Large intestine (tissue), 3 donors: ENCODE data around the gene TCF19. TPM values are rescaled to one million over a fixed set of nuclear protein-coding genes. Genes with fewer than 3 reads are reported as not detected.
A peak's percentile ranks its signal among the peaks of the same experiment; 100 is the strongest.

ENCODE experiments used
- DNase-seq, 2 donors: peaks; one replicate each; pipeline versions ENCODE4 v3.0.0 to v3.0.0-alpha.2; 2013
- H3K27ac ChIP-seq: one replicate; pipeline ENCODE4 v1.5.1; 2013; ENCODE audit warnings: low read length
- H3K27me3 ChIP-seq: 2 replicates; pipeline ENCODE4 v1.6.1; 2013; ENCODE audit warnings: low read length; ENCODE audit not compliant: control insufficient read depth, insufficient read depth
- H3K36me3 ChIP-seq: 2 replicates; pipeline ENCODE4 v1.6.1; 2013; ENCODE audit warnings: low read length; ENCODE audit not compliant: control insufficient read depth, insufficient read depth
- H3K4me1 ChIP-seq: one replicate; pipeline ENCODE4 v1.6.1; 2013; ENCODE audit warnings: low read length; ENCODE audit not compliant: control insufficient read depth, insufficient read depth
- H3K4me3 ChIP-seq: one replicate; pipeline ENCODE4 v1.5.1; 2013; ENCODE audit warnings: low read length
- H3K9me3 ChIP-seq: one replicate; pipeline ENCODE4 v1.6.1; 2013; ENCODE audit warnings: mild to moderate bottlenecking, low read depth, low read length, moderate library complexity; ENCODE audit not compliant: control insufficient read depth
- WGBS: methylation state at CpG from one replicate; pipeline ENCODE4 v1.1.5; 2013; ENCODE audit warnings: low lambda C conversion rate; ENCODE audit not compliant: insufficient coverage; 5-methylcytosine and 5-hydroxymethylcytosine counted together
- polyA plus RNA-seq: library from polyadenylated mRNA; unstranded; fragments of 120-200 nt; gene quantifications from one replicate; pipeline ENCODE4 v1.2.1, GENCODE V29; 2013

TCF19 gene
- polyA plus RNA-seq, 1 donor: 9.1 TPM

DNA sequence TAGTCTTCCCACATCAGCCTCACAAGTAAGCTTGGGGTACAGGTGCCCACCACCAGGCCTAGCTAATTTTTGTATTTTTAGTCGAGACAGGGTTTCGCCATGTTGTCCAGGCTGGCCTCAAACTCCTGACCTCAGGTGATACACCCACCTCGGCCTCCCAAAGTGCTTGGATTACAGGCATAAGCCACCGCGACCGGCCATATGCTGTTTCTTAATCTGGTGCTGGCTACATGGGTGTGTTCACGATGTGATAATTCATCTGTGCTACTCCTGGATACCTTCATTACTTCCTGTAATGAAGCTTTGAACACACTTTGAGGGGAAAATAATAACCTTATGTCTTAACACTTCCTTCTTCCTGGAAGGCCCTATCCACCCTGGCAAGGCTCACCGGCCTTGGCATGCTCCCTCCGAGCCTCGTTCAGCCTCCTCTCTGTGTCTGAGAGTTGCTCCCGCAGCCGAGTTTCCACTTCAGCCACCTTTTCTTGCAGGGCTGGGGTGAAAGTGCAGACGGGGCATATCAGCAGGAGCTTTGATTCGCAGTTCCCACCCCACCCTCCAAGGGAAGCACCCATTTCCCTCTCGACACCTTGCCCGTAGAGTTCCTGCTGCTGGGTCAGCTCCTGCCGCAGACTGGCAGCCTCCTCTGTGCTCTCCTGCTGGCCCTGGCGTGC is 14.0 kb upstream of the TCF19 start:
- Histone ChIP-seq H3K9me3 (no peaks in the 10 kb centered on the region), H3K4me3 (no peak overlapping the region)

DNA sequence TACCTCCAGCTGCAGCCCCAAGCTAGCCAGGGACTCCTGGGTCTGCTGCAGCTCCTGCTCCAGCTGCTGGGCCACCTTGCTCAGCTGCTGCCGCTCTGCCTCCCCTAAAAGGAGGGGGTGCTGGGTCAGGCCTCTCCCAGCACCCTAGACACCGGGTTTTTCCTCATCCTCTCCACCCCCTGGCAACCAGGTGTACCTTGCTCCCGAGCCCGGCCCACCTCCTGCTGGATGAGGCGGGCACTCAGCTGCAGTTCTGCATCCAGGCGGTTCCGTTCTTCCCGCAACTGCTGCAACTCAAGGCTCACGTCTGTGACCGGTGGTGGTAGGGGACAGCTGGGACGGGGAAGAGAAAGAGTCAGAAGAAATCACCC is 13.4 kb upstream of the TCF19 start:
- H3K27me3 ChIP-seq: no peaks in the 10 kb centered on the region
- H3K9me3 ChIP-seq: no peaks in the 10 kb centered on the region
- H3K27ac ChIP-seq: no peak overlapping the region
- no CpG with 5 or more reads among the region's 11 CpGs for WGBS
- no peak for DNase-seq
- H3K36me3 ChIP-seq: peaks cover 26% of the 10 kb centered on the region
- no peaks in the 10 kb centered on the region for H3K4me1 ChIP-seq
- no peak overlapping the region for H3K4me3 ChIP-seq

More for the DNA sequence above, 14.0 kb upstream of the TCF19 start:
- no CpG with 5 or more reads among the region's 18 CpGs for WGBS
- Histone ChIP-seq H3K4me1 (no peaks in the 10 kb centered on the region), H3K27ac (no peak overlapping the region), H3K36me3 (peaks cover 26% of the 10 kb centered on the region), H3K27me3 (no peaks in the 10 kb centered on the region)
- peak in 1 of 2 donors; percentile 62 for DNase-seq

DNA sequence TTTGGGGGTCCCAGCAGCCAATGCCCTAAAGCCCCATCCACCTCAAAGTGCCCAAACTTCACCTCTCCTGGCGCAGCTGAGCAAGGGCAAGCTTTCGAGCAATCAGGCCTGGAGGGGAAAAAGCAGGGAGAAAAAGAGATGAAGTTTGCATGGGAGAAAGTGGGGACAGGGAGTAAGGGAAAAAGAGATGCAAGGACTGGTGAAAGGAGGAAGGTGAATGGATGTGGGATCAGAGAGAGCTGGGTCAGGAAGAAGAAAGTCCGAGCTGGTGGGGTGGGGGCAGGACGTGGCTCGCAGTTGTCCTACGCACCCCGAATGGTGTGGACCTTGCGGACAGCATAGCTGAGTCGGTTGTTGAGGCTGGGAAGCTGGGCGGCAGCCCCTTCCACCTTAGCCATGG is 13.0 kb upstream of the TCF19 start:
- 100% methylated on average over 1 of the region's 10 CpGs for WGBS
- Histone ChIP-seq H3K27ac (no peak overlapping the region), H3K36me3 (peaks cover 28% of the 10 kb centered on the region), H3K4me3 (no peak overlapping the region), H3K27me3 (no peaks in the 10 kb centered on the region), H3K4me1 (no peaks in the 10 kb centered on the region), H3K9me3 (no peaks in the 10 kb centered on the region)
- no peak for DNase-seq

DNA sequence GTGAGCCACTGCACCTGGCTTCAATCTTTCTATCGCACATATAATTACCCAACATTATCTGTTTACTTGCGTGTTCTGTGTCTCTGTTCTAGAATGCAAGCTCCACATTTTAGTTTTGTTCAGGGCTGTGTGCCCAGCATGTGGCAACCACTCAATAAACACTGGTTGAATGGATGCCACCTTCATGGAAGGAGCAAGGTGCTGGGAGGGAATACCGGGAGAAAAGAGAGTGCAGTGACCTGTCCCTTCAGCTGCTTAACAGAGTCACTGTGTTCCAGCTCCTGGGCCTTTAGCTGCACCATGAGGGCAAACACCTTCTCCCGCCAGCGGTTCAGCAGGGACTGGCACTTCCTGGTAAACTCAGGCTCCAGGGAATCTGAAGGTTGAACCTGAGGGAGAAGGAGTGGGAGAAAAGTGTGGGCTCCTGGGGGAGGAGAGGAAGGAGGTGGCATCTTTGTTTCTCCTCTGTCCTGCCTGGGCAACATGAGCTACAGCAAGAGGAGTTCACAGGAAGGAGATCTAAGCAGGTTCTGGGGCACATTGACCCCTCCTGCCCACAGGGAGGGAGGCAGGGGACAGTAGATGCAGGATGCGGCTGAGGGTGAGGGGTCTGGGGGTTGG is 8.5 kb upstream of the TCF19 start:
- no peak overlapping the region for H3K4me3 ChIP-seq
- H3K27ac ChIP-seq: no peak overlapping the region
- H3K27me3 ChIP-seq: no peaks in the 10 kb centered on the region
- no peak for DNase-seq
- H3K4me1 ChIP-seq: no peaks in the 10 kb centered on the region
- 80% methylated on average over 2 of the region's 6 CpGs for WGBS
- peaks cover 22% of the 10 kb centered on the region for H3K36me3 ChIP-seq
- H3K9me3 ChIP-seq: no peaks in the 10 kb centered on the region

DNA sequence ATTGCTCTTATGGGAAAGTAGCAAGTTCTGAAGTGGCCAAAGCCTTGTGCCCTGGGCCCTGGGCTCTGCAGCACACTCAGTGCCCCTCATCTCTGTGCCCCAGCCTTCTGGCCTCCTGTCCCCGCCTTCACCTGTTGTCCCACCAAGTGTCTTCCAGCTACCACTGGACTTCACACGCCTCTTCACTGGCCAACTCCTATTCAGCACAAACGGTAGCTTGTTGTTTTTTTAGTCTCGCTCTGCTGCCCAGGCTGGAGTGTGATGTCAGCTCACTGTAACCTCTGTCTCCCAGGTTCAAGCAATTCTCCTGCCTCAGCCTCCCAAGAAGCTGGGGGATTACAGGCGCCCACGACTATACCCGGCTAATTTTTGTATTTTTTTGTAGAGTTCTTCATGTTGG is 5.6 kb upstream of the TCF19 start:
- no peak for DNase-seq
- Histone ChIP-seq H3K4me1 (peaks cover 5% of the 10 kb centered on the region), H3K9me3 (no peaks in the 10 kb centered on the region), H3K27me3 (no peaks in the 10 kb centered on the region), H3K4me3 (no peak overlapping the region), H3K27ac (no peak overlapping the region), H3K36me3 (peaks cover 23% of the 10 kb centered on the region)
- WGBS: no CpG with 5 or more reads among the region's 7 CpGs

DNA sequence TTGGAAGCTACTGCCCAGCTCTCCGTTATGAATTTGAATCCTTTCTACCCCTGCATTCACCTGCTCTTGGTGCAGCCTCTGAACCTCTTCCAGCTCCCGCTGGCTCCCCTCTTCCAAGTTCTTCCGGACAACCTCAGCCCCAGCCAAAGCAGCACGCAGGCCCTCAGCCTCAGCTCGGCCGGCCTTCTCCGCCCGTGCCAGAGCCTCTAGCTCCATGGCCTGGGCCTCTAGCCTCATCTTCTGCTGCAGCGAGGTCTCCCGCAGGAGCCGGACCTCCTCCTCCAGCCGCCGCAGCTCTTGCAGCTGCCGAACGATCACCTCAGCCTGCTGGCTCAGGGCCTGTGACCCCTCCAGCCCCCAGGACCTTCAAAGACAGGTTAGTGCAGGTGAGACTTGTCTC is 4.0 kb upstream of the TCF19 start:
- Histone ChIP-seq H3K9me3 (no peaks in the 10 kb centered on the region), H3K27me3 (no peaks in the 10 kb centered on the region), H3K27ac (no peak overlapping the region), H3K4me1 (peaks cover 11% of the 10 kb centered on the region), H3K36me3 (peaks cover 17% of the 10 kb centered on the region), H3K4me3 (no peak overlapping the region)
- no CpG with 5 or more reads among the region's 15 CpGs for WGBS
- DNase-seq: no peak

DNA sequence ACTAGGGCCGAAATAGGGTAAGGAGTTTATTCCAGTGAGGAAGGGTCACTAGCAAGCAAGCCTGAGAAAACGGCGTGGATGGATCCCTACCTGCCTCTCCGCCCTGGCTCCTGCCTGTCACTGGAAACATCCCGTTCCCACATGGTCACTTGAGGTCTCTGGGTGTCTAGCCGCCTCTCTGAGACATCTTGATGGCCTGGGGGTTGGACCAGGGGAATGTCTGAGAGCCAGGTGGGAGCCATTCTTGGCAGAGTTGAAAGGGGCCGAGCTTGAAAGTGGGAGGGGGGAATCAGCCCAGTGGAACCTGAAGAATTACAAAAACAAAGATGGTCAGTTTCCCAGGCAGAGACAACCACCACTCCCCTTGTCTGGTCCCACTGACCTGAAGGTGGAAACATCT is 1.7 kb upstream of the TCF19 start:
- no peaks in the 10 kb centered on the region for H3K27me3 ChIP-seq
- WGBS: no CpG with 5 or more reads among the region's 7 CpGs

DNA sequence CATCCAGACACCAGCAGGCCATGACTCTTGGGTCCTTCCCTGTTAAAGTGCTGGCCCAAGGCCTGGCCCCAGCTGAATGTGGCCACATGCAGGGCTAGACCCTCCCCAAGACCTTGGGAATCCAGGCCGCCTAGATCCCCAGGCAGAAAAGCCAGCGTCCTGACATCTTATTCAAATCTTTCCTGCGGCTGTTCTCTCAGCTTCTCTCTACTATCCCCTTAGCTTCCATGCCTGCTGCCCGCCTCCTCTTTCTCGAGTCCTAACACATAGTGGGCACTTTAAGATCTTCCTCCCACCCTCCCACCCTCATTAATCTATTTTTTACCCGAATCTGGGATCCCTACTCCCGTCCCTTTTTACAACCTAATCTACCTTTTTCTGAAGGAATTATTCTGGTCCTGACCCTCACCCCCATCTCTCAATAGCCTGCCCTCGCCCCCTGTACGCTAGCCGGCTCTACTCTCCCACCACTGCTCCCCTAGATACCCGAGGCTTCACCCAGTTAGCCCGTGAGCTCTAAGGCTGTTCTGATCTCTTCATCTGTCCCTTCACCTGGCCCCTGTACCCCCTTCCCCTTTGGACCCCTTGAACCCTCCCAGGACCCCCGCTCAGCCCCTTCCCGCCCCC is 763 bp upstream of the TCF19 start, which contains the start of gene CCHCR1:
Gene CCHCR1, minus strand, starts transcription at position 290 of the 627 bp plus-strand sequence. Its CDS starts 202 bp downstream, at position 88.
- peaks cover 12% of the 10 kb centered on the region for H3K4me1 ChIP-seq
- H3K27ac ChIP-seq: peak within 1 kb of the TSS; percentile 29
- H3K27me3 ChIP-seq: no peaks in the 10 kb centered on the region
- peaks cover 12% of the 10 kb centered on the region for H3K36me3 ChIP-seq
- H3K4me3 ChIP-seq: peak within 1 kb of the TSS; percentile 63
- no peak for DNase-seq
- H3K9me3 ChIP-seq: no peaks in the 10 kb centered on the region
- WGBS: no CpG with 5 or more reads among the region's 14 CpGs

More for the DNA sequence above, 1.7 kb upstream of the TCF19 start:
- Histone ChIP-seq H3K9me3 (no peaks in the 10 kb centered on the region), H3K4me1 (peaks cover 12% of the 10 kb centered on the region), H3K4me3 (no peak overlapping the region), H3K27ac (no peak overlapping the region), H3K36me3 (peaks cover 12% of the 10 kb centered on the region)
- DNase-seq: no peak

DNA sequence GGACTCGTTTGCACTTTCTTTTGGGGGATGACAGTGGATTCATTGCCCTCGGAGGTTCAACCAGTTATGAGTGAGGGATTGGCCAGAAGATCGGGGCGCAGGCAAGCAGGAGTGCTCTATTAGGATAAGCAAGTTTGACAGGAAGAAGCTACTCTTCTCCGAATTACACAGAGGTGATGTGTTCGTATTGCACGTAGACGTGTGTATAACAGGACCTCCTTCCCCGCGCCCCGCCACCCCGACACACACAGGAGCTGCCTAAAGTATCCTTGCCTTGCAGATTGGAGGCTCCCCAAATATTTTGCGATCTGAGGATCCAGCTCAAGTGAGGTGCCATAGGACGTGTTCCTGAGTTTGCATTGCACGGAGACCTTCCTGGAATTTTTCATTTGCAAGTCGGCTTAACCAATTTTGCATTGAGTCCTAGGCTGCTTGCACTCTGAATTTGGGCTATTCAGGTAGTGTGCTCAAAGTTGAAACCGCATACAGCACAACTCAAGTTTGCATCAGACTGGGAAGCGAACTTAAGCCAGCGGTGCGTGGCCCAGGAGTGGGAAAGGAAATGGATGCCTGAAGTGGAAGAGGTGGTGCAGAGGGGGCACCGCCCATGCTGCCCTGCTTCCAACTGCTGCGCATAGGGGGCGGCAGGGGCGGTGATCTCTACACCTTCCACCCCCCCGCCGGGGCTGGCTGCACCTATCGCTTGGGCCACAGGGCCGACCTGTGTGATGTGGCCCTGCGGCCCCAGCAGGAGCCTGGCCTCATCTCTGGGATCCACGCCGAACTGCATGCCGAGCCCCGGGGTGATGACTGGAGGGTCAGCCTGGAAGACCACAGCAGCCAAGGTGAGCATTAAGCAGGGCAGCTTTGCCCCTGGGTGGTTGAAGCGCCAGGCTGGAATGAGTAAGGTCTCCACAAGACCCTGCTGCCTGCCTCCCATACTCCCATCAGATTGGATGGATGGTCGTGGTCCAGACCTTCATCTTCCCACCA is 770 bp downstream of the TCF19 start:
- H3K4me3 ChIP-seq: peak overlapping the region; percentile 63
- H3K4me1 ChIP-seq: peaks cover 12% of the 10 kb centered on the region
- DNase-seq: peak in 1 of 2 donors; percentile 14
- peaks cover 9% of the 10 kb centered on the region for H3K36me3 ChIP-seq
- no peaks in the 10 kb centered on the region for H3K27me3 ChIP-seq
- no peak overlapping the region for H3K27ac ChIP-seq
- H3K9me3 ChIP-seq: no peaks in the 10 kb centered on the region
- 0% methylated on average over 1 of the region's 35 CpGs for WGBS
